Subcutaneous abdominal adipose tissue (tissue), 5 donors: Measurements from ENCODE around the gene ZIM2.
"Not testable (repeated sequence)": the region's sequence is repeated elsewhere in the genome, so short reads cannot be mapped to it uniquely, and the experiment has no call there.

Experiments used
- H3K27ac ChIP-seq: one replicate; pipeline ENCODE4 v1.7.0; 2013; ENCODE audit warnings: low read depth, mild to moderate bottlenecking, inconsistent platforms, low read length, moderate library complexity
- H3K27me3 ChIP-seq, 5 donors: one replicate each; pipeline ENCODE4 v1.7.0; 2013; ENCODE audit warnings: low read length in 5 of 5, inconsistent platforms in 1 of 5; ENCODE audit not compliant: control insufficient read depth in 5 of 5, insufficient read depth in 4 of 5
- H3K36me3 ChIP-seq, 5 donors: one replicate each; pipeline ENCODE4 v1.7.0; 2013; ENCODE audit warnings: low read length in 5 of 5; ENCODE audit not compliant: control insufficient read depth in 5 of 5, insufficient read depth in 5 of 5
- H3K4me1 ChIP-seq, 5 donors: one replicate each; pipeline ENCODE4 v1.7.0; 2013; ENCODE audit warnings: low read length in 5 of 5, mild to moderate bottlenecking in 3 of 5, moderate library complexity in 1 of 5; ENCODE audit not compliant: control insufficient read depth in 5 of 5, insufficient read depth in 5 of 5
- H3K4me3 ChIP-seq, 5 donors: one replicate each; pipeline ENCODE4 v1.7.0; 2013; ENCODE audit warnings: low read length in 5 of 5, low read depth in 1 of 5
- H3K9ac ChIP-seq, 5 donors: one replicate each; pipeline ENCODE4 v1.7.0; 2013; ENCODE audit warnings: low read length in 5 of 5, mild to moderate bottlenecking in 4 of 5, moderate library complexity in 3 of 5
- H3K9me3 ChIP-seq, 5 donors: one replicate each; pipeline ENCODE4 v1.7.0; 2013; ENCODE audit warnings: low read length in 5 of 5; ENCODE audit not compliant: control insufficient read depth in 5 of 5
- donor health status: healthy.
- donor health status: healthy.
- donor health status: healthy.
- donor health status: healthy.
- donor health status: healthy.

ZIM2 gene

DNA sequence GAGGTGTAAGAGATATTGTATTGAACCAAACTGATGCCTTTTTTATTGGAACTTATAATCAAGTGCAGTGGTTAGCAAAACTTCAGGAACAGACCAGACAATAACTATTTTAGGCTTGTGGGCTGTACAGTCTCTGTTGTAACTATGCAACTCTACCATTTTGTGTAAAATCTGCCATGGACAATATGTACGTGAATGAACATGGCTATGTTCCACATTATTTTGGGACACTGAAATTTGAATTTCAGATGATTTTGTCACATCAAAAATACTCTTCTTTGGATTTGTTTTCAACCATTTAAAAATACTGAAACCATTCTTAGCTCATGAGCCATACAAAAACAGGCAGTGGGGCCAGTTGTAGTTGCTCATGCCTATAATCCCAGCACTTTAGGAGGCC lies 27.9 kb upstream of the ZIM2 start:
- H3K27me3 ChIP-seq: peaks cover 0 to 4% (median 3%) of the 10 kb centered on the region in 5 donors
- H3K27ac ChIP-seq: no peak overlapping the region
- no peaks in the 10 kb centered on the region for H3K36me3 ChIP-seq
- no peak overlapping the region for H3K4me3 ChIP-seq
- H3K4me1 ChIP-seq: no peaks in the 10 kb centered on the region
- H3K9ac ChIP-seq: no peak overlapping the region
- H3K9me3 ChIP-seq: peaks cover 0 to 9% (median 3%) of the 10 kb centered on the region in 5 donors

DNA sequence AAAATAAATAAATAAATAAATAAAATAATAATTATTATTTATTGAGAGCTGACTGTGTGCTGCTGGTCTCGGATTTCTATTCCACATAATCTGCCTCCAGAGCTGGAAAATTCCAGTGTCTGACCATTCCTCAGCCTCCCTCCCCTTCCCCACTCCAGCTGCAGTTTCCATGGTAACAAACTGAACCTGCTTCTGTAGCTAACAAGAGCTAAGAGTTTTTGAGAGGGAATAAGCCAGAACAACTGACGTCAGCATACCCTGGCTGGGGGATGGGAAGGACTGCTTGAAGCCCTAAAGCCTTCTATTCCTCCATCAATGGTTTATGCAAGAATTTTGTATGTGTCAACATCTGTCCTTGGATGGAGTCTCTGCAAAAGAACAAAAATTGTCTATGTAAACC lies 26.0 kb upstream of the ZIM2 start:
- no peak overlapping the region for H3K27ac ChIP-seq
- H3K27me3 ChIP-seq: peaks cover 0 to 4% (median 3%) of the 10 kb centered on the region in 5 donors
- H3K9me3 ChIP-seq: peaks cover 0 to 9% (median 3%) of the 10 kb centered on the region in 5 donors
- H3K4me3 ChIP-seq: no peak overlapping the region
- H3K36me3 ChIP-seq: no peaks in the 10 kb centered on the region
- H3K4me1 ChIP-seq: no peaks in the 10 kb centered on the region
- no peak overlapping the region for H3K9ac ChIP-seq

DNA sequence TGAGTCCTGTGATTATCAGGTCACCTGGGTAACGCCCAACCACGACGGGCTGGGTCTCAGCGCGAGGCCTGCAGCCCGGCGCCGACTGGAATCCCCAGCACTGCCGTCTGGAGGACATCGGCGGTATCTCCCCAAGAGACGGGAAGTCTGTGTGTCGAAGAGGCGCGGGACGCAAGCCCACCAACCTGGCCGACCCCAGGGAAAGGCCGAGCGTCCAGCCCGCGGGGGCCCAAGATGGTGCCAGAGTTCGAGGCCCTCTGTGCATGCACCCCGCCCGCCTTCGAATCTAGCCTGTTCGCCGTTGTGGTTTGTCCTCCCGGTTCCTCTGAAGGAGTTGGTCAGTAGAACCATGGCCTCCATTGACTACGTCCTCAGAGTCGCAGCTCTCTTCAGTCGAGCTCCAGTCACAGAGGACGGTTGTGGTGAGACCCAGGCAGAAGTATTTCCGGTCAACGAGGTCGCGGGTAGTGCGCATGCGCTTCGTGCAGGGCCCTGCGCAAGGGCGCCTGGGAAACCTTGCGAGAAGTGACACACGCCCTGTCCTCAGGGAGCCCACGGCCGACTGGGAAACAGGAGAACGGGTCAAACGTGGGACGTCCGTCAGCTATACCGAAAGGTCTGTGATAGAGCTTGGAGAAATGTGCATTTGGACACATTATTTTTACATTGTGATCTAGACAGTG lies 24.1 kb upstream of the ZIM2 start:
- Histone ChIP-seq H3K9me3 (peaks cover 0 to 6% (median 3%) of the 10 kb centered on the region in 5 donors), H3K4me3 (no peak overlapping the region), H3K4me1 (no peaks in the 10 kb centered on the region), H3K27me3 (peaks cover 0 to 4% (median 3%) of the 10 kb centered on the region in 5 donors), H3K9ac (no peak overlapping the region), H3K36me3 (no peaks in the 10 kb centered on the region), H3K27ac (no peak overlapping the region)

DNA sequence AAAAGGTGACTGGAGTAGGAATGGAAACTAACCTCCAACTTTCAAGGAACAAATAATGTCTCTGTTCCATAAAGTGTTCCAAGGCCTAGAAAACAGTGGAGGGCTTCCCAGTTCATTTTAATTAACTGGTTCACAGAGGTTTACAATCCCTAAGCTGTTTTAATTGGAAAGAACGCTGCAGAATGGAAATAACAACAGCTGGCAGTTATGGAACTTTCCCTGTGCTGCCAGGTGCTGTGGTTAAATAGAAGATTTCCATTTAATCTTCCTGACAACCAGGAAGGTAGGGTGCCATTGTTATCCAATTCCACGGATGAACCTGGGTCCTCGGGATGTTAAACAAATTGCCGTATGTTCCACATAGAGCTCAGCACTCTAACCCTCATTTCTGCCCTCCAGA lies 22.2 kb upstream of the ZIM2 start:
- peaks cover 0 to 6% (median 3%) of the 10 kb centered on the region in 5 donors for H3K9me3 ChIP-seq
- H3K27me3 ChIP-seq: peaks cover 0 to 4% (median 3%) of the 10 kb centered on the region in 5 donors
- no peak overlapping the region for H3K27ac ChIP-seq
- no peaks in the 10 kb centered on the region for H3K4me1 ChIP-seq
- H3K36me3 ChIP-seq: no peaks in the 10 kb centered on the region
- H3K9ac ChIP-seq: no peak overlapping the region
- no peak overlapping the region for H3K4me3 ChIP-seq

DNA sequence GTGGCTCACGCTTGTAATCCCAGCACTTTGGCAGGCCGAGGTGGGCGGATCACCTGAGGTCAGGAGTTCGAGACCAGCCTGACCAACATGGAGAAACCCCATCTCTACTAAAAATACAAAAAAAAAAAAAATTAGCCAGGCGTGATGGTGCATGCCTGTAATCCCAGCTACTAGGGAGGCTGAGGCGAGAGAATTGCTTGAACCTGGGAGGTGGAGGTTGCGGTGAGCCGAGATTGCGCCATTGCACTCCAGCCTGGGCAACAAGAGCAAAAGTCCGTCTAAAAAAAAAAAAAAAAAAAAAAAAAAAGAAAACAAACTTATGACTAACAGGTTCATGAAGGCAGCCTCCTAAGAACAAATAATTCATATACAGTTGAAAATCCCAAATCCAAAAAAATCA lies 19.9 kb upstream of the ZIM2 start:
- H3K27ac ChIP-seq, H3K4me3 ChIP-seq, H3K9me3 ChIP-seq, H3K36me3 ChIP-seq, H3K9ac ChIP-seq, H3K27me3 ChIP-seq, H3K4me1 ChIP-seq: not testable (repeated sequence)

DNA sequence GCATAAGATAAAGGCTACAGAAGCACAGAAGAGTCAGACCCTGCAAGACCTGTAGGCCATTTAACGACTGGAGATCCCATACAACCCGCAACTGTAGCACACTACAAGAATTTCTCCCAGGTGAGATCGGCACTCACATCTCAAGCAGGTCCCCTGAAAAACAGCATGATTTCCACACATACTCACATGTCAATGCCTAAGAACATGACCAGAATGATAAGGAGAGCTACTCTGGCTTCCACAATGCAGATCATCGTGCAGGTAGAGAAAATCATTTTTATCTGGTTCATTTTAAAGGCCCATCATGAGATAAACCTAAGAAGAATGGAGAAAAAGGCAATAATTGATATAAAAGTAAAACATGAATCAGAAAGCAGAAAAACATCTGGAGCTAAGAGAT lies 17.5 kb upstream of the ZIM2 start:
- Histone ChIP-seq H3K4me3 (no peak overlapping the region), H3K9ac (no peak overlapping the region), H3K36me3 (no peaks in the 10 kb centered on the region), H3K4me1 (no peaks in the 10 kb centered on the region), H3K9me3 (no peaks in the 10 kb centered on the region), H3K27me3 (no peaks in the 10 kb centered on the region), H3K27ac (no peak overlapping the region)

DNA sequence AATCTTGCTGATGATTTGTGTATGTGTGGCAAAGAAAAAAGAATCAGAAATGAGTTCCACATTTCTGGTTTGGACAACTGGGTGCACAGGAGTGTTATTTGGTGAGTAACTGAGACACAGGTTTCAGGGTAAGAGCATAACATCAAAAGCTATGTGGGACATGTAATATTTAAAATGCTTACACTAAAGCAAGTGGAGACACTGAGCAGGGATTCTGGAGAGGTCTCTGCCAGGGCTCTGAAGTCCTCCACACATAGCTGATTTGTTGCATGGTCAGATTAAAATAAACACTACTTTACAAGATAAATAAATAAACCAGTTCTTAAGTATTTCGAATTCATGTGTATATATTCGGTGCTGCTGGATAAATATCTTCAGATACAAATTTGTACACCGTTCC lies 16.3 kb upstream of the ZIM2 start:
- H3K4me1 ChIP-seq: no peaks in the 10 kb centered on the region
- H3K4me3 ChIP-seq: no peak overlapping the region
- no peaks in the 10 kb centered on the region for H3K9me3 ChIP-seq
- H3K27me3 ChIP-seq: no peaks in the 10 kb centered on the region
- H3K9ac ChIP-seq: no peak overlapping the region
- H3K27ac ChIP-seq: no peak overlapping the region
- H3K36me3 ChIP-seq: no peaks in the 10 kb centered on the region

DNA sequence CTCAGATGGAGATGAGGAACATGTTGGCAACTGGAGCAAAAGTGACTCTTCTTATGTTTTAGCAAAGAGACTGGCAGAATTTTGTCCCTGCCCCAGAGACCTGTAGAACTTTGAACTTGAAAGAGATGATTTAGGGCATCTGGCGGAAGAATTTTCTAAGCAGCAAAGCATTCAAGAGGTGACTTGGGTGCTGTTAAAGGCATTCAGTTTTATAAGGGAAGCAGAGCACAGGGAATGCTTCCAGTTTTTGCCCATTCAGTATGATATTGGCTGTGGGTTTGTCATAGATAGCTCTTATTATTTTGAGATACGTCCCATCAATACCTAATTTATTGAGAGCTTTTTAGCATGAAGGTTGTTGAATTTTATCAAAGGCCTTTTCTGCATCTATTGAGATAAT lies 11.8 kb upstream of the ZIM2 start:
- not testable (repeated sequence) for H3K9ac ChIP-seq, H3K36me3 ChIP-seq, H3K27me3 ChIP-seq, H3K27ac ChIP-seq, H3K9me3 ChIP-seq, H3K4me3 ChIP-seq, H3K4me1 ChIP-seq

DNA sequence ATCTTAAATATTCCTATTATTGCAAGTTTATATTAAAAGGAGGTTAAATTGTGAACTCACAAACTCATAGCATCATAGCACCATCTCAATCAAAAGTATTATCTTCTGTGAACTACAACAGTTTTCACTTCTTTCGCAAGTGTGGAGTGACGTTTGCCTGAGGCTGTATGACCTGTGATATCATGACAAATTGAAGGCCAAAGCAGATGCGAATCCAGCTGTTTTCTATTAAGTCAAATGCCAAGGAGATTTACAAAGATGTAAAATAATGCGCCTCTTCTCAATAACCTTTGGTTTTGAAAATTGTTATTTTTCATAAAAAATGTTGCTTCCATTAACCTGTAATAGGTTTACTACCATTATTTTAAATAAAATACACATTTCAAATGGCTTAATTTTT lies 7.6 kb upstream of the ZIM2 start:
- Histone ChIP-seq H3K9ac (no peak overlapping the region), H3K4me1 (no peaks in the 10 kb centered on the region), H3K27me3 (no peaks in the 10 kb centered on the region), H3K27ac (no peak overlapping the region), H3K4me3 (no peak overlapping the region), H3K36me3 (no peaks in the 10 kb centered on the region), H3K9me3 (no peaks in the 10 kb centered on the region)

DNA sequence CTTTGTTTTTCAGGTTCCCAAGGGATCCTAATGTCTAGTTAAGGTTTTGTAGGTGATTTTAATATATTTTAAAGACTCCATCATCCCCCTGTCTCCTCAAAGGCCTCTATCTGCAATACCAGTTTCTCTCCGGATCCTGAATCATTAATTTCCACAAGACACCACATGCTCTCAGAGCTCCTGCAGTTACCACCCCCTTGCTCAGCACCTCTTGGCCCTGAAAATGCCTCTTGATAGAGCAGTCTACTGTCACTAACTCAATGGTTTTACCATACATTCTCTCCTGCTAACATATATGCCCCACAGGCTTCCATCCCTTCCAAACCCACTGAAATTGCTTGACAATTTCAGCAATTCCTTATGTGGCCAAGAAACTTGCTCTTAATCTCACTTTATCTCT lies 1.9 kb upstream of the ZIM2 start:
- Histone ChIP-seq H3K4me3 (no peak overlapping the region), H3K9ac (no peak overlapping the region), H3K27me3 (no peaks in the 10 kb centered on the region), H3K27ac (no peak overlapping the region), H3K4me1 (peaks cover 0 to 21% (median 18%) of the 10 kb centered on the region in 5 donors), H3K9me3 (peaks cover 0 to 12% (median 3%) of the 10 kb centered on the region in 5 donors), H3K36me3 (no peaks in the 10 kb centered on the region)
